ENCODE measurements around the gene MIDN. TPM values are rescaled to one million over a fixed set of nuclear protein-coding genes. Genes with fewer than 3 reads are reported as not detected.

The MIDN gene
- total RNA-seq, 3 donors from 2014 or later: 13.8 to 28.5 (median 22.4) TPM

DNA sequence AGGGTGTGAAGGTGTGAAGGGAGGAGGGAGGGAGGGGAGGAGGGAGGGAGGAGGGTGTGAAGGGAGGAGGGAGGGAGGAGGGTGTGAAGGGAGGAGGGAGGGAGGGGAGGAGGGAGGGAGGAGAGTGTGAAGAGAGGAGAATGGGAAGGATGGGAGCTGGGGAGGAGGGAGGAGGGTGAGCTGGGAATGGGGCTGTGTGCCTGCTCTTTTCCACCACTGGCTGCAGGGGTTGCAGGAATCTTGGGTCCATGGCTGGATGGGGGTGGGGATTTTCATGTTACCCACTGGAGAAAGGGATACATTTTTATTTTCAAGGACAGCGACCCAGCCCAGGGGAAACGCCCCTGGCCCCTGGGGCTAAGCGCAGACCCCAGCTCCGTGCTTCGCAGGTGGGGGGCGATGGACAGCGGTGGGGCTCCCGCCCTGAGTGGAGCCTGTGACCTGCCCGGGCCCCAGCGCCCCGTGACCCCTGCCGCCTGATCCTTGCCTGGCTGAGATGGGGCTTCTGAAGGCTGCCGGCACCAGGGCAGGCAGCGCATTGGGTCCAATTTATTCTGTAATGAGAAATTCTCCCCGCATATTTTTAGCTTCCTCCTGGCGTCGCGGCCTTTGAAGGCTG lies 34.3 kb downstream of the MIDN start:
- no peaks in the 10 kb centered on the region for H3K9me3 ChIP-seq

DNA sequence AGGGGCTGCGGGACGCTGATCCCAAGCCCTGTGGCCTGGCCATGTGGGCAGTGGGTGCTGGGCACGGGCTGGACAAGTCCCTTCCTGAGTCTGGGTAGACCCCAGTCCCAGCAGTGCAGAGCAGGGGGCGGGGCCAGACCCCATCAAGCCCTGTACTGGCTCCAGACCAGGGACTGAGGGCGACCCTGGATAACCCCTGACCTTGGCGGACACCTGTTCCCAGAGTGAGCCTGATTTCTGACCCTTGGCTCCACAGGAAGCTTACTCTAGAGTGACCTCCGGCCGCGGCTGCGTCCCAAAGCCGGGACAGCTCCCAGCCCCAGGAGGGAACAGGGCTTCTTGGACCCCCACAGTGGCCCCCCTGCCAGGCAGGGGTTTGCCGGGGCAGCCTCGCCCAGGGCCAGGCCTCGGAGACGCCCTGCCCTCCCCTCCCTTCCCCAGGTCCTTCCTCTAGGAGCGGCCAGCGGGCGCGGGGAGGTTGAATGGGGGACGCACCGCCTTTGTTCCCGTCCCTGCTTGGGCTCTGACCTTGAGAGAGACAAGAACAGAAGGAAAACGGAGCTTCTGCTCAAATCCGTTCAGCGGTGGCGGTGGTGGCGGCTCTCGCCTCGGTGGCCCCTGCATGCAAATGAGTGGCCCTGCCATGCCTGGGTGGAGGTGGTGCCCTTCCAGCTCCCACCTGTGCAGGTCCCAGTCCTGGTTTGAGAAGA lies 35.0 kb downstream of the MIDN start:
- TF ChIP-seq, protein P1, sequence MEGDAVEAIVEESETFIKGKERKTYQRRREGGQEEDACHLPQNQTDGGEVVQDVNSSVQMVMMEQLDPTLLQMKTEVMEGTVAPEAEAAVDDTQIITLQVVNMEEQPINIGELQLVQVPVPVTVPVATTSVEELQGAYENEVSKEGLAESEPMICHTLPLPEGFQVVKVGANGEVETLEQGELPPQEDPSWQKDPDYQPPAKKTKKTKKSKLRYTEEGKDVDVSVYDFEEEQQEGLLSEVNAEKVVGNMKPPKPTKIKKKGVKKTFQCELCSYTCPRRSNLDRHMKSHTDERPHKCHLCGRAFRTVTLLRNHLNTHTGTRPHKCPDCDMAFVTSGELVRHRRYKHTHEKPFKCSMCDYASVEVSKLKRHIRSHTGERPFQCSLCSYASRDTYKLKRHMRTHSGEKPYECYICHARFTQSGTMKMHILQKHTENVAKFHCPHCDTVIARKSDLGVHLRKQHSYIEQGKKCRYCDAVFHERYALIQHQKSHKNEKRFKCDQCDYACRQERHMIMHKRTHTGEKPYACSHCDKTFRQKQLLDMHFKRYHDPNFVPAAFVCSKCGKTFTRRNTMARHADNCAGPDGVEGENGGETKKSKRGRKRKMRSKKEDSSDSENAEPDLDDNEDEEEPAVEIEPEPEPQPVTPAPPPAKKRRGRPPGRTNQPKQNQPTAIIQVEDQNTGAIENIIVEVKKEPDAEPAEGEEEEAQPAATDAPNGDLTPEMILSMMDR (IDR thresholded peaks at IDR 0.05): no peak
- TF ChIP-seq POLR2A (IDR thresholded peaks at IDR 0.05) (no peak), POLR2AphosphoS5 (IDR thresholded peaks at IDR 0.05) (no peak)
- Histone ChIP-seq H3K4me3 (no peak overlapping the region), H3K36me3 (no peaks in the 10 kb centered on the region), H3K9me3 (no peaks in the 10 kb centered on the region), H3K27ac (no peak overlapping the region), H3K4me1 (no peaks in the 10 kb centered on the region), H3K27me3 (peaks cover 16 to 49% of the 10 kb centered on the region in 2 donors)
- intact Hi-C loops (cut with DNase I; ENCODE audit: low total_unique reads): no loop called here
- no peak for DNase-seq (ENCODE audit: low spot score in 2 of 2)

More for the DNA sequence above, 34.3 kb downstream of the MIDN start:
- Histone ChIP-seq H3K4me3 (no peak overlapping the region), H3K27me3 (peaks cover 13 to 43% of the 10 kb centered on the region in 2 donors), H3K27ac (no peak overlapping the region), H3K4me1 (no peaks in the 10 kb centered on the region), H3K36me3 (no peaks in the 10 kb centered on the region)
- intact Hi-C loops (cut with DNase I; ENCODE audit: low total_unique reads): no loop called here
- TF ChIP-seq POLR2A (IDR thresholded peaks at IDR 0.05) (no peak), POLR2AphosphoS5 (IDR thresholded peaks at IDR 0.05) (no peak)
- TF ChIP-seq, protein P1 (IDR thresholded peaks at IDR 0.05): no peak
- DNase-seq (ENCODE audit: low spot score in 2 of 2): no peak

DNA sequence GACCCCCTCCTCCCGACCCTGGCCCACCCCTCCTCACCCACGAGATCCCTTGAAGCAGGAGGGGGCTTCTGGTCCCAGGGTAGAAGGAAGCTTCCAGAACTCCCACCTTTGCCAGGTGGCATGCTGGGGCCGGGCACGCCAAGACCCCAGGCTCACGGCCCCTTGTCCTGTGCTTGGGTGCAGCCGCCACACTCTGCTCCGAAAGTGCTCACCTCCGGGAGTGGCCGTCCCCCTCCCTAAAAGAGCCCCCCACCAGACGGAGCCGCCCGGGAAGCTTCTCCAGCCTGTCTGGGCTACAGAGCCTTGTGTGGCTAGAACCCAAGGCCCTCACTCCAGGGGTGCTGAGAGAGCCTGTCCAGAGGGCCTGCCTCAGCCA lies 35.5 kb downstream of the MIDN start:
- Histone ChIP-seq H3K9me3 (no peaks in the 10 kb centered on the region), H3K4me3 (no peak overlapping the region), H3K36me3 (no peaks in the 10 kb centered on the region), H3K27me3 (peaks cover 20 to 55% of the 10 kb centered on the region in 2 donors), H3K27ac (no peak overlapping the region), H3K4me1 (no peaks in the 10 kb centered on the region)
- no peak for DNase-seq (ENCODE audit: low spot score in 2 of 2)
- intact Hi-C loops (cut with DNase I; ENCODE audit: low total_unique reads): no loop called here
- TF ChIP-seq POLR2A (IDR thresholded peaks at IDR 0.05) (no peak), POLR2AphosphoS5 (IDR thresholded peaks at IDR 0.05) (no peak)
- TF ChIP-seq, protein P1 (IDR thresholded peaks at IDR 0.05): no peak

DNA sequence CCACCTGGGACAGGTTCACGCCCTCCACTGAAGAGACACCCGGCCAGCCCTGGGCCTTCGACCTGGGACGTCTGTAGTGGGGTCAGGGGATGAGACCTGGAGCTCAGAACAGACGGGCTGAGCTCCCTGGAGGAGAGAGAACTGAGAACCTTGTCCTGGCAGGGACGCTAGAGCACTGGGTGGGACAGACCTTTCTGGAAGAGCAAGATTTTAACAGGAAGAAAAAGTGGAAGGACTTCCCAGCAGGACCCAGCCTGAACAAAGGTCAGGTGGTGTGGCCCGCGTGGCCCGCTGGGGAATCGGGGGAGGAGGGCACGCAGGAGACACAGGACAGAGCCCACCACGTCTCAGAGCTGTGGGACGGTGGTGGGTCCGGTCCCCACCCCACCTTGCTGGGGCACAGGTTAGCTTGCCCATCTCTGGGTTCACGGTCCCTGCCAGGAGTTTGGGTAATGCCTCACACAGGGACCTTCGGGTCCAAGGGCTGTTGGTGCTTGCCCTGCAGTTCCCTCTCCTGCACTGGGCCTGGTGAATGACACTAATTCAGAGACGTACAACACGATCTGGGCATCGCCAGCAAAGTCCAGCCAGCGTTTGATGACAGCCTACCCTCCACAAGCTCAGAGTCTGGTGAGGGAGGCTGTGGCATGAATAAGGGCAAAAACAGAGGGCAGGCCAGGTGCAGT lies 36.1 kb downstream of the MIDN start:
- peaks cover 20 to 60% of the 10 kb centered on the region in 2 donors for H3K27me3 ChIP-seq

More for the DNA sequence above, 36.1 kb downstream of the MIDN start:
- DNase-seq (ENCODE audit: low spot score in 2 of 2): no peak
- intact Hi-C loops (cut with DNase I; ENCODE audit: low total_unique reads): no loop called here
- TF ChIP-seq POLR2AphosphoS5 (IDR thresholded peaks at IDR 0.05) (no peak), POLR2A (IDR thresholded peaks at IDR 0.05) (no peak)
- TF ChIP-seq, protein P1 (IDR thresholded peaks at IDR 0.05): no peak
- H3K4me1 ChIP-seq: no peaks in the 10 kb centered on the region
- no peaks in the 10 kb centered on the region for H3K9me3 ChIP-seq
- H3K27ac ChIP-seq: no peak overlapping the region
- H3K36me3 ChIP-seq: no peaks in the 10 kb centered on the region
- H3K4me3 ChIP-seq: no peak overlapping the region

Data from breast epithelium (tissue), 4 donors.